ENCODE data around the gene MIP. TPM values are rescaled to one million over a fixed set of nuclear protein-coding genes. Genes with fewer than 3 reads are reported as not detected.

MIP gene
- total RNA-seq, 2 donors from 2014 or later: not detected

GRCh38 chr12:56484566-56484965 lies 30.1 kb upstream of the MIP start:
- Histone ChIP-seq H3K27ac (no peak overlapping the region), H3K4me3 (no peak overlapping the region), H3K36me3 (replicated peaks in 1 of 2; ENCODE audit: insufficient read depth in 1 of 2, low read depth in 2 of 2) (no peaks in the 10 kb centered on the region), H3K4me1 (peaks cover 25% of the 10 kb centered on the region), H3K27me3 (no peaks in the 10 kb centered on the region), H3K9me3 (no peaks in the 10 kb centered on the region)
- intact Hi-C loops (cut with DNase I): no loop called here
- WGBS, 2 donors: 82 to 85% methylated on average over 1 of the region's 1 CpG
- ATAC-seq (no peak), DNase-seq (no peak)
- no peak for TF ChIP-seq POLR2A (IDR thresholded peaks at IDR 0.05)
- no peak for TF ChIP-seq CTCF (IDR thresholded peaks at IDR 0.05)

DNA sequence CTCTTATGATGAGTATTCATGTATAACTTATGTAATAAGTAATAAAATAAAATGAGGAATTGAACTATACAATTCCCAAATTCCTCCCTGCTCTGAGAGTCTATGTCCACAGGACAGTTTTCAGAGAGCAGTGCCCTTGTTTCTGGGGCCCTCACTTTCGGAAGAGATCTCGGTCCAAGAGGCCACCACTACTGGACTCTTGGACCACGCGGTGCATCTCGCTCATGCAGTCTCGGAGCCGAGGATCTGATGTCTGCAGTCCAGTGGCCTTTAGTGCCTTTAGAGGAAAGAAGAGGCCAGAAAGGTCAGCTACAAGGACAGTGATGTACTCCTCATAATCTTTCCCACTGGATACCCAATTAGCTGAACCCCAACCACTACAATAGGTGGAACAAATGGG lies 25.2 kb upstream of the MIP start:
- Histone ChIP-seq H3K27ac (peak overlapping the region in 1 of 4 donors; percentile 8), H3K36me3 (replicated peaks in 1 of 2; ENCODE audit: insufficient read depth in 1 of 2, low read depth in 2 of 2) (no peaks in the 10 kb centered on the region), H3K4me3 (no peak overlapping the region), H3K4me1 (peaks cover 39% of the 10 kb centered on the region), H3K9me3 (no peaks in the 10 kb centered on the region), H3K27me3 (no peaks in the 10 kb centered on the region)
- intact Hi-C loops (cut with DNase I): no loop called here
- ATAC-seq (no peak), DNase-seq (no peak)
- WGBS, 2 donors: 96 to 97% methylated on average over 7 of the region's 7 CpGs
- no peak for TF ChIP-seq CTCF (IDR thresholded peaks at IDR 0.05)
- TF ChIP-seq POLR2A (IDR thresholded peaks at IDR 0.05): no peak

DNA sequence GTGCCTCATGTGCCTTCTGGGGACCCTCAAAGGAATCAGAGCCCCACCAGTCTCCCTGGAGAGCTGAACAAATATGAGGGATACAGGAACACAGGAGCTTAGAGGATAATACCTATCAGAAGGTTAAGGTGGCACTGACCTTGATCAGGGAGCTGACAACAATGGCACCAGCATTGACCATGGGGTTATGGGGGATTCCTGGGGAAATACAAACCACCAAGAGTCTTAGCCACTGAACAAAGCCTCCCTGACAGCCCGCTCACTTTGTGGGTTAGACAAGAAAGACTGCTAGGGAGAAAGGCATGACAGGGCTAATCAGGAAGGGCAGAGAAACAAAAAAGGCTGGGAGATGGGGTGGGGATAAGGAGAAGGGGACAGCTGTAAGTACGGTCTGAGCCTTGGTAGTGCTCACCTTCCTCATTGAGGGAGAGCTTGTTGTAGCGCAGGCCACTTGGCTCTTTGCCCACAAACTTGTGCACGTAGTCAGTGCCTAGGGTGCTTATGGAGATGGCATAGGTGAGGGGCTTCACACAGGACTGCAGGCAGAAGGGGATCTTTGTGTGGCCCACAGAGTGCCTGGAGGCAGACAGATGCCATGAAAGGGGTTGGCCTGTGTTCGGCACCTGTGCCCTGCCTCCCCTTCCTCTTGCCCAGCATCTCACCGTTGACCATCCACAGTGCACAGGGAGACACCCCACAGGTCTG lies 23.2 kb upstream of the MIP start:
- Histone ChIP-seq H3K36me3 (replicated peaks in 1 of 2; ENCODE audit: insufficient read depth in 1 of 2, low read depth in 2 of 2) (no peaks in the 10 kb centered on the region), H3K9me3 (no peaks in the 10 kb centered on the region), H3K27me3 (no peaks in the 10 kb centered on the region), H3K4me3 (no peak overlapping the region), H3K27ac (peak overlapping the region; percentile 89 to 92 (median 92)), H3K4me1 (peaks cover 43% of the 10 kb centered on the region)
- no peak for ATAC-seq
- DNase-seq: peak in 3 of 4 donors; percentile 21 to 47 (median 34)
- intact Hi-C loops (cut with DNase I): no loop called here
- TF ChIP-seq POLR2A (IDR thresholded peaks at IDR 0.05): no peak
- 70 to 74% methylated on average over 5 to 6 of the region's 6 CpGs for WGBS, 2 donors

GRCh38 chr12:56476972-56477432 lies 22.5 kb upstream of the MIP start:
- no peak overlapping the region for H3K4me3 ChIP-seq
- peak overlapping the region; percentile 90 to 92 (median 92) for H3K27ac ChIP-seq
- DNase-seq (peak; percentile 93 to 98 (median 96)), ATAC-seq (peak; percentile 98)
- H3K36me3 ChIP-seq (replicated peaks in 1 of 2; ENCODE audit: insufficient read depth in 1 of 2, low read depth in 2 of 2): no peaks in the 10 kb centered on the region
- intact Hi-C loops (cut with DNase I): no loop called here
- 30% methylated on average over 1 of the region's 1 CpG; no CpG with 5 or more reads in 1 of the 2 donors for WGBS, 2 donors
- H3K9me3 ChIP-seq: no peaks in the 10 kb centered on the region
- peaks cover 44% of the 10 kb centered on the region for H3K4me1 ChIP-seq
- no peaks in the 10 kb centered on the region for H3K27me3 ChIP-seq
- peak; percentile 37 to 65 (median 58) for TF ChIP-seq POLR2A (IDR thresholded peaks at IDR 0.05)
- peak in 3 of 7 experiments; percentile 29 to 35 (median 34) for TF ChIP-seq CTCF (IDR thresholded peaks at IDR 0.05)

GRCh38 chr12:56476143-56476542 lies 21.7 kb upstream of the MIP start:
- Histone ChIP-seq H3K27me3 (no peaks in the 10 kb centered on the region), H3K4me1 (peaks cover 53% of the 10 kb centered on the region), H3K9me3 (no peaks in the 10 kb centered on the region), H3K4me3 (no peak overlapping the region), H3K27ac (peak overlapping the region; percentile 90 to 92 (median 92)), H3K36me3 (replicated peaks in 1 of 2; ENCODE audit: insufficient read depth in 1 of 2, low read depth in 2 of 2) (no peaks in the 10 kb centered on the region)
- ATAC-seq: no peak
- no peak for DNase-seq
- no peak for TF ChIP-seq POLR2A (IDR thresholded peaks at IDR 0.05)
- TF ChIP-seq CTCF (IDR thresholded peaks at IDR 0.05): no peak
- intact Hi-C loops (cut with DNase I): no loop called here
- 91 to 96% methylated on average over 6 of the region's 6 CpGs for WGBS, 2 donors
